ENCODE measurements around the gene CCDC148. TPM values are rescaled to one million over a fixed set of nuclear protein-coding genes. Genes with fewer than 3 reads are reported as not detected.

The CCDC148 gene
- polyA plus RNA-seq, 3 donors = not detected

GRCh38 chr2:158467248-158467647 is 10.7 kb upstream of the CCDC148 start:
- H3K4me3 Mint-ChIP-seq = no peak overlapping the region
- Histone ChIP-seq H3K4me2 (replicated peaks; ENCODE audit: extremely low read depth, low read length, poor library complexity, severe bottlenecking) (no peak overlapping the region), H3K9me3 (replicated peaks in 1 of 2; ENCODE audit: control insufficient read depth in 1 of 2, insufficient read depth in 1 of 2, low read length in 2 of 2) (no peaks in the 10 kb centered on the region), H3K4me1 (ENCODE audit: control insufficient read depth in 1 of 2, insufficient read depth in 2 of 2, low read length in 2 of 2) (no peaks in the 10 kb centered on the region), H4K20me1 (ENCODE audit: insufficient read depth, low read length) (no peaks in the 10 kb centered on the region), H3K27me3 (ENCODE audit: control insufficient read depth in 2 of 2, insufficient read depth in 2 of 2, low read length in 2 of 2) (no peaks in the 10 kb centered on the region), H2AFZ (ENCODE audit: insufficient read depth, low read depth, low read length, poor library complexity, severe bottlenecking) (no peak overlapping the region), H3K9ac (ENCODE audit: insufficient read depth, low read length, poor library complexity, severe bottlenecking) (no peak overlapping the region), H3K36me3 (replicated peaks in 1 of 2; ENCODE audit: control insufficient read depth in 1 of 2, insufficient read depth in 2 of 2, low read length in 2 of 2) (no peaks in the 10 kb centered on the region), H3K79me2 (ENCODE audit: insufficient read depth, low read length) (peaks cover 51% of the 10 kb centered on the region), H3K27ac (ENCODE audit: low read depth in 1 of 2, low read length in 2 of 2) (no peak overlapping the region), H3K4me3 (replicated peaks in 1 of 3; ENCODE audit: low read depth in 2 of 3, low read length in 3 of 3) (no peak overlapping the region)
- H3K9me3 Mint-ChIP-seq = peaks cover 0 to 7% (median 3%) of the 10 kb centered on the region in 7 donors
- no peaks in the 10 kb centered on the region for H3K27me3 Mint-ChIP-seq (ENCODE audit: low read depth in 3 of 3)
- no CpG with 5 or more reads among the region's 4 CpGs for WGBS (ENCODE audit: insufficient coverage)
- no peak for DNase-seq
- intact Hi-C loops (cut with micrococcal nuclease) = no loop called here
- no peak for TF ChIP-seq CTCF (IDR thresholded peaks at IDR 0.05)
- H3K4me1 Mint-ChIP-seq = peaks cover 3% of the 10 kb centered on the region
- H3K36me3 Mint-ChIP-seq = peaks cover 14 to 24% of the 10 kb centered on the region in 2 donors
- H3K27ac Mint-ChIP-seq = no peak overlapping the region

- Mint-ChIP-seq H3K4me1 (peaks cover 13% of the 10 kb centered on the region), H3K27me3 (ENCODE audit: low read depth in 3 of 3) (no peaks in the 10 kb centered on the region), H3K27ac (no peak overlapping the region), H3K4me3 (no peak overlapping the region), H3K36me3 (peaks cover 3 to 7% of the 10 kb centered on the region in 2 donors), H3K9me3 (peaks cover 0 to 3% (median 0%) of the 10 kb centered on the region in 7 donors)
- Histone ChIP-seq H3K36me3 (replicated peaks in 1 of 2; ENCODE audit: control insufficient read depth in 1 of 2, insufficient read depth in 2 of 2, low read length in 2 of 2) (no peaks in the 10 kb centered on the region), H4K20me1 (ENCODE audit: insufficient read depth, low read length) (no peaks in the 10 kb centered on the region), H3K9me3 (replicated peaks in 1 of 2; ENCODE audit: control insufficient read depth in 1 of 2, insufficient read depth in 1 of 2, low read length in 2 of 2) (no peaks in the 10 kb centered on the region), H3K27me3 (ENCODE audit: control insufficient read depth in 2 of 2, insufficient read depth in 2 of 2, low read length in 2 of 2) (no peaks in the 10 kb centered on the region), H2AFZ (ENCODE audit: insufficient read depth, low read depth, low read length, poor library complexity, severe bottlenecking) (no peak overlapping the region), H3K4me2 (replicated peaks; ENCODE audit: extremely low read depth, low read length, poor library complexity, severe bottlenecking) (no peak overlapping the region), H3K27ac (ENCODE audit: low read depth in 1 of 2, low read length in 2 of 2) (no peak overlapping the region), H3K4me1 (ENCODE audit: control insufficient read depth in 1 of 2, insufficient read depth in 2 of 2, low read length in 2 of 2) (peaks cover 3 to 4% of the 10 kb centered on the region in 2 donors), H3K4me3 (replicated peaks in 1 of 3; ENCODE audit: low read depth in 2 of 3, low read length in 3 of 3) (no peak overlapping the region), H3K9ac (ENCODE audit: insufficient read depth, low read length, poor library complexity, severe bottlenecking) (no peak overlapping the region), H3K79me2 (ENCODE audit: insufficient read depth, low read length) (peaks cover 77% of the 10 kb centered on the region)
- TF ChIP-seq CTCF (IDR thresholded peaks at IDR 0.05) = peak; percentile 67
- no peak for DNase-seq
- whole genome bisulfite sequencing (ENCODE audit: insufficient coverage) = no CpG with 5 or more reads among the region's 4 CpGs
- intact Hi-C loops (cut with micrococcal nuclease) = no loop called here
These were observed 8.1 kb upstream of the CCDC148 start for GRCh38 chr2:158464426-158465281.
